K562 (cell line): Measurements from ENCODE around the gene SPTBN2. TPM values are rescaled to one million over a fixed set of nuclear protein-coding genes. Genes with fewer than 3 reads are reported as not detected.

Experiments
- ARNT ChIP-seq, 2 experiments: fragments of 450-650 bp; IDR thresholded peaks; 2 replicates each; pipeline ENCODE4 v1.6.1; 2016; ENCODE audit warnings: mild to moderate bottlenecking in 1 of 2
- CBX1 ChIP-seq: sonication (generic); IDR thresholded peaks from 2 replicates; pipeline ENCODE4 v1.6.1; 2016; ENCODE audit warnings: antibody characterized with exemption, low read depth, mild to moderate bottlenecking
- CCNT2 ChIP-seq: IDR thresholded peaks from 2 replicates; pipeline ENCODE4 v1.6.1; 2011; ENCODE audit warnings: borderline replicate concordance, low read depth, mild to moderate bottlenecking, moderate library complexity, mixed read lengths, low read length; ENCODE audit not compliant: insufficient read length; ENCODE audit errors: extremely low read depth
- CEBPB ChIP-seq: fragments of 450-650 bp; IDR thresholded peaks from 2 replicates; pipeline ENCODE4 v1.6.1; 2016; ENCODE audit warnings: missing genetic modification characterization, missing compliant biosample characterization
- CREB1 ChIP-seq, 2 experiments: sonication (generic) in 1 of 2; formaldehyde crosslinking in 1 of 2; IDR thresholded peaks; 2 replicates each; pipeline versions ENCODE4 v1.6.1 to v1.8.0; 2012 to 2022; ENCODE audit warnings: inconsistent platforms in 1 of 2, mild to moderate bottlenecking in 1 of 2, missing genetic modification reagents in 1 of 2, moderate library complexity in 1 of 2
- HDAC2 ChIP-seq: fragments of 450-650 bp; IDR thresholded peaks from 2 replicates; pipeline ENCODE4 v1.6.1; 2016; ENCODE audit warnings: mild to moderate bottlenecking
- HLTF ChIP-seq: fragments of 450-650 bp; IDR thresholded peaks from 2 replicates; pipeline ENCODE4 v1.6.1; 2016
- KAT2B ChIP-seq: IDR thresholded peaks from one replicate; pipeline ENCODE4 v1.6.1; 2012; ENCODE audit warnings: low read depth, mild to moderate bottlenecking, control low read depth, inconsistent platforms, low read length, moderate library complexity
- NR4A1 ChIP-seq, 2 experiments: fragments of 250-450 bp in 1 of 2; fragments of 450-650 bp in 1 of 2; sonication (Bioruptor Pico) in 1 of 2; IDR thresholded peaks; 2 replicates each; pipeline versions ENCODE4 v1.4.0 to v1.6.1; 2016 to 2020; ENCODE audit warnings: mild to moderate bottlenecking in 2 of 2, missing compliant biosample characterization in 1 of 2, missing genetic modification characterization in 1 of 2, moderate library complexity in 1 of 2
- NRF1 ChIP-seq, 2 experiments: fragments of 450-650 bp; IDR thresholded peaks in 1 of 2; conservative IDR thresholded peaks in 1 of 2; 2 replicates each; pipeline ENCODE4 v1.6.1; 2014; ENCODE audit warnings: mild to moderate bottlenecking in 2 of 2
- SAP30 ChIP-seq: fragments of 200-600 bp; sonication (generic); IDR thresholded peaks from 2 replicates; pipeline ENCODE4 v1.6.1; 2012; ENCODE audit warnings: borderline replicate concordance, low read depth, mild to moderate bottlenecking, moderate library complexity, low read length, control low read depth, inconsistent platforms; ENCODE audit not compliant: insufficient read depth, poor library complexity, severe bottlenecking
- SMAD4 ChIP-seq: fragments of 250-450 bp; sonication (Bioruptor Pico); conservative IDR thresholded peaks from 2 replicates; pipeline ENCODE4 v1.8.0; 2021; ENCODE audit warnings: inconsistent platforms, mild to moderate bottlenecking, moderate library complexity
- SRSF1 ChIP-seq: fragments of 200-400 bp; formaldehyde crosslinking; IDR thresholded peaks from 2 replicates; pipeline ENCODE4 v1.6.1; 2017; ENCODE audit warnings: mild to moderate bottlenecking, low read depth, low read length, moderate library complexity
- SRSF3 ChIP-seq: fragments of 200-400 bp; formaldehyde crosslinking; IDR thresholded peaks from 2 replicates; pipeline ENCODE4 v1.6.1; 2016; ENCODE audit warnings: mild to moderate bottlenecking, low read length, moderate library complexity; ENCODE audit not compliant: insufficient read depth
- TAF1 ChIP-seq: IDR thresholded peaks from 2 replicates; pipeline ENCODE4 v1.6.1; 2011; ENCODE audit warnings: mild to moderate bottlenecking, low read length, moderate library complexity; ENCODE audit not compliant: insufficient read depth, control insufficient read depth, severe bottlenecking; ENCODE audit errors: extremely low read depth
- TAF7 ChIP-seq: fragments of 450-650 bp; IDR thresholded peaks from 2 replicates; pipeline ENCODE4 v1.6.1; 2016; ENCODE audit warnings: missing genetic modification characterization, missing compliant biosample characterization
- TBL1XR1 ChIP-seq, 2 experiments: IDR thresholded peaks; 2 replicates each; pipeline ENCODE4 v1.6.1; 2012; ENCODE audit warnings: improper control_type of control experiment in 2 of 2, low read length in 2 of 2, mild to moderate bottlenecking in 1 of 2
- ZC3H4 ChIP-seq: sonication (generic); formaldehyde crosslinking; IDR thresholded peaks from 2 replicates; pipeline ENCODE4 v1.9.0; 2021; ENCODE audit warnings: missing genetic modification reagents, borderline replicate concordance
- ZEB2 ChIP-seq: fragments of 450-650 bp; IDR thresholded peaks from 2 replicates; pipeline ENCODE4 v1.6.1; 2016
- polyA plus RNA-seq, 8 experiments: library from polyadenylated mRNA; depleted of rRNA in 4 of 8; stranded (reverse) in 5 of 8; unstranded in 3 of 8; fragments of >200 nt; fragmentation: Nextera tagmentation in 2 of 8; fragmentation: Illumina TruSeq in 1 of 8; extraction: Ambion mirVana in 2 of 8; extraction: Trizol in 1 of 8; gene quantifications; 2 replicates each; pipeline versions ENCODE4 v1.2.1 to v1.2.3, GENCODE V29; 2011 to 2014; ENCODE audit warnings: inconsistent platforms in 1 of 8, missing spikeins in 1 of 8
- total RNA-seq, 7 experiments: library from RNA; depleted of rRNA in 6 of 7; stranded (reverse); fragments of >200 nt in 6 of 7; fragmentation: Illumina TruSeq in 2 of 7; extraction: Trizol in 2 of 7; gene quantifications; 2 replicates each; pipeline versions ENCODE4 v1.2.1 to v1.2.3, GENCODE V29; 2011 to 2021; ENCODE audit warnings: low replicate concordance in 1 of 7
- TF ChIP-seq, protein P1 (sequence below): fragments of 150-350 bp; IDR thresholded peaks from 2 replicates; pipeline ENCODE4 v1.6.1; 2014; ENCODE audit warnings: low read depth, mild to moderate bottlenecking, low read length, borderline replicate concordance
- TF ChIP-seq, protein P2 (sequence below): fragments of 250-450 bp; sonication (Bioruptor Pico); IDR thresholded peaks from 2 replicates; pipeline ENCODE4 v1.4.0; 2020; ENCODE audit warnings: mild to moderate bottlenecking

SPTBN2 gene
- total and polyA plus RNA-seq, 9 of the 15 experiments (the other 6 are each of a cell fraction or from before 2014, with no cell fraction given): 0.38 to 56.5 (median 19.7) TPM

DNA sequence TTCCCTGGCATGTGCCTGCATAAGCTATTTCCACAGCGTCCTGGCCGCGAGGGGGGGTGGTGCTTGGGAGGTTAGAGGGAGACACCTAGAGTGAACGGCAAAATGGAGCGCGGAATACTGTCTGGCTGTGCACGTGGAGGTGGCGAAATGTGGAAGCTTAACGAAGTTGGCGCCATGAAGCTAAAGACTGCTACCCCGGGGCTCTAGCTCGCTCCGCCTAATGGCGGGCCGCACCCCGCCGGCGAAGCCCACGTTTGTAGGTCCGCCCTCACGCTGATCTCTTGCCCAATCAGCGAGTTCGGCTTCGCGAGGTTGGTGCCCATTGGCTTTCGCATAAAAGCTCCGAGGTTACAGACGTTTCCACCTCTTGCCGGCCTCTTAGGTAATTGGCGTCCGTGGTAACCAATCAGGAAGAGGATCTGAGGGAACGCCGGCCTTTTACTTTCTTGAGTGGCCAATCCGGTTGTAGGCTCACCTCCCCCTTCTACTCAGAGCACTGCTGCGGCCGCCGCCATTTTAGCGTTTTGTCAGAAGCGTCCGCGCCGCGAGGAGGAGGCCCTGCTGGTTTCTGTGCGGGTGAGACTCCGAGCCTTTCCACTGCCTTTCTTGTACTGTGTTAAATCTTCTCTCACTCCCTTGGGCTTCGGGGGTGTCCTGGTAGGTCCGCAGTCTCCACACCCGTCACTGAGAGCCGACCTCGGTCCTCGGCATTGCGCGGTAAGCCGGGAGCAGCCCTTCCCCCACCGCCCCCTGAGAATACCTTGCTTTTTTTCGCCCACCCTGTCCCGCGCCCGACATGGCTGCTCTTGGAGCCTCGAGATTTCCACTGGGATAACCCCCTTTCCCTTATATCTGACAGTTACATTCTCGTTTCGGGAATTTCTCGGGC, 90.6 kb downstream of the SPTBN2 start, which contains the start of gene RBM4 (continued):
- TF ChIP-seq, protein P1, sequence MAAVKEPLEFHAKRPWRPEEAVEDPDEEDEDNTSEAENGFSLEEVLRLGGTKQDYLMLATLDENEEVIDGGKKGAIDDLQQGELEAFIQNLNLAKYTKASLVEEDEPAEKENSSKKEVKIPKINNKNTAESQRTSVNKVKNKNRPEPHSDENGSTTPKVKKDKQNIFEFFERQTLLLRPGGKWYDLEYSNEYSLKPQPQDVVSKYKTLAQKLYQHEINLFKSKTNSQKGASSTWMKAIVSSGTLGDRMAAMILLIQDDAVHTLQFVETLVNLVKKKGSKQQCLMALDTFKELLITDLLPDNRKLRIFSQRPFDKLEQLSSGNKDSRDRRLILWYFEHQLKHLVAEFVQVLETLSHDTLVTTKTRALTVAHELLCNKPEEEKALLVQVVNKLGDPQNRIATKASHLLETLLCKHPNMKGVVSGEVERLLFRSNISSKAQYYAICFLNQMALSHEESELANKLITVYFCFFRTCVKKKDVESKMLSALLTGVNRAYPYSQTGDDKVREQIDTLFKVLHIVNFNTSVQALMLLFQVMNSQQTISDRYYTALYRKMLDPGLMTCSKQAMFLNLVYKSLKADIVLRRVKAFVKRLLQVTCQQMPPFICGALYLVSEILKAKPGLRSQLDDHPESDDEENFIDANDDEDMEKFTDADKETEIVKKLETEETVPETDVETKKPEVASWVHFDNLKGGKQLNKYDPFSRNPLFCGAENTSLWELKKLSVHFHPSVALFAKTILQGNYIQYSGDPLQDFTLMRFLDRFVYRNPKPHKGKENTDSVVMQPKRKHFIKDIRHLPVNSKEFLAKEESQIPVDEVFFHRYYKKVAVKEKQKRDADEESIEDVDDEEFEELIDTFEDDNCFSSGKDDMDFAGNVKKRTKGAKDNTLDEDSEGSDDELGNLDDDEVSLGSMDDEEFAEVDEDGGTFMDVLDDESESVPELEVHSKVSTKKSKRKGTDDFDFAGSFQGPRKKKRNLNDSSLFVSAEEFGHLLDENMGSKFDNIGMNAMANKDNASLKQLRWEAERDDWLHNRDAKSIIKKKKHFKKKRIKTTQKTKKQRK: peak; percentile 69; the same call in 1 of the 2 replicates
- TF ChIP-seq ARNT (IDR thresholded peaks at IDR 0.05) (peak; percentile 37 to 57; a peak in 2 of 4 replicates), SAP30 (peak; percentile 63), ZEB2 (0 out of 2 replicates have a peak, but pooled peaks have one; percentile 18), CEBPB (tag) (peak; percentile 83), CCNT2 (peak; percentile 21), NRF1 (conservative IDR thresholded peaks at IDR 0.05 in 1 of 2, IDR thresholded peaks at IDR 0.05 in 1 of 2) (peak in 1 of 2 experiments; percentile 36), NR4A1 (CRISPR knock-in tag; IDR thresholded peaks at IDR 0.05) (peak; percentile 61; the same call in 1 of the 2 replicates), NR4A1 (tag; IDR thresholded peaks at IDR 0.05) (peak; percentile 62), HDAC2 (peak; percentile 33; the same call in 1 of the 2 replicates), CBX1 (peak; percentile 59; the same call in 1 of the 2 replicates), TBL1XR1 (IDR thresholded peaks at IDR 0.05; ENCODE audit: low read length in 2 of 2) (peak in 1 of 2 experiments; percentile 17; a peak in 1 of 4 replicates), SRSF3 (0 out of 2 replicates have a peak, but pooled peaks have one; percentile 70), HLTF (peak; percentile 78), CREB1 (IDR thresholded peaks at IDR 0.05) (peak; percentile 60), CREB1 (CRISPR knock-in tag; IDR thresholded peaks at IDR 0.05) (peak; percentile 59; the same call in 1 of the 2 replicates), SRSF1 (no peak), KAT2B (no peak), TAF7 (peak; percentile 81), ZC3H4 (CRISPR knock-in tag) (peak; percentile 64; the same call in 1 of the 2 replicates), SMAD4 (peak; percentile 63), TAF1 (peak; percentile 89)
- TF ChIP-seq, protein P2, sequence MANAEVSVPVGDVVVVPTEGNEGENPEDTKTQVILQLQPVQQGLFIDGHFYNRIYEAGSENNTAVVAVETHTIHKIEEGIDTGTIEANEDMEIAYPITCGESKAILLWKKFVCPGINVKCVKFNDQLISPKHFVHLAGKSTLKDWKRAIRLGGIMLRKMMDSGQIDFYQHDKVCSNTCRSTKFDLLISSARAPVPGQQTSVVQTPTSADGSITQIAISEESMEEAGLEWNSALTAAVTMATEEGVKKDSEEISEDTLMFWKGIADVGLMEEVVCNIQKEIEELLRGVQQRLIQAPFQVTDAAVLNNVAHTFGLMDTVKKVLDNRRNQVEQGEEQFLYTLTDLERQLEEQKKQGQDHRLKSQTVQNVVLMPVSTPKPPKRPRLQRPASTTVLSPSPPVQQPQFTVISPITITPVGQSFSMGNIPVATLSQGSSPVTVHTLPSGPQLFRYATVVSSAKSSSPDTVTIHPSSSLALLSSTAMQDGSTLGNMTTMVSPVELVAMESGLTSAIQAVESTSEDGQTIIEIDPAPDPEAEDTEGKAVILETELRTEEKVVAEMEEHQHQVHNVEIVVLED (CRISPR knock-in tag): peak; percentile 38; the same call in 1 of the 2 replicates
